Right atrium auricular region (tissue), 2 donors: ENCODE data around the gene TPGS2. TPM values are rescaled to one million over a fixed set of nuclear protein-coding genes. Genes with fewer than 3 reads are reported as not detected.
"Not testable (repeated sequence)": the region's sequence is repeated elsewhere in the genome, so short reads cannot be mapped to it uniquely, and the experiment has no call there.

Experiments
- DNase-seq: peaks from one replicate; pipeline ENCODE4 v3.0.0-alpha.2; 2019; ENCODE audit warnings: low spot score
- H3K27ac ChIP-seq, 2 donors: fragments of 200-600 bp; sonication (generic); 1 replicate in 1 of 2; 2 replicates in 1 of 2; pipeline ENCODE4 v1.5.1; 2016 to 2019
- H3K27me3 ChIP-seq, 2 donors: fragments of 200-600 bp; sonication (generic); one replicate each; pipeline versions ENCODE4 v1.5.1 to v1.6.0; 2017 to 2019
- H3K36me3 ChIP-seq: fragments of 200-600 bp; sonication (generic); one replicate; pipeline ENCODE4 v1.5.1; 2016
- H3K4me1 ChIP-seq, 2 donors: fragments of 200-600 bp; sonication (generic); one replicate each; pipeline versions ENCODE4 v1.5.1 to v1.6.0; 2017 to 2019
- H3K4me3 ChIP-seq, 2 donors: fragments of 200-600 bp; sonication (generic); 1 replicate in 1 of 2; 2 replicates in 1 of 2; pipeline ENCODE4 v1.5.1; 2017 to 2019; ENCODE audit warnings: mild to moderate bottlenecking in 1 of 2, moderate library complexity in 1 of 2
- H3K9me3 ChIP-seq, 2 donors: fragments of 200-600 bp; sonication (generic); one replicate each; pipeline ENCODE4 v1.5.1; 2019
- total RNA-seq, 2 donors: library from RNA; depleted of rRNA; stranded (reverse); fragments of >200 nt; gene quantifications; one replicate each; pipeline ENCODE4 v1.1.0, GENCODE V29; 2016
- TF ChIP-seq, protein P1 (sequence below), 2 donors: fragments of 200-600 bp; sonication (generic); IDR thresholded peaks; one replicate each; pipeline ENCODE4 v1.5.1; 2019; ENCODE audit warnings: antibody characterized with exemption in 2 of 2

The TPGS2 gene, protein sequence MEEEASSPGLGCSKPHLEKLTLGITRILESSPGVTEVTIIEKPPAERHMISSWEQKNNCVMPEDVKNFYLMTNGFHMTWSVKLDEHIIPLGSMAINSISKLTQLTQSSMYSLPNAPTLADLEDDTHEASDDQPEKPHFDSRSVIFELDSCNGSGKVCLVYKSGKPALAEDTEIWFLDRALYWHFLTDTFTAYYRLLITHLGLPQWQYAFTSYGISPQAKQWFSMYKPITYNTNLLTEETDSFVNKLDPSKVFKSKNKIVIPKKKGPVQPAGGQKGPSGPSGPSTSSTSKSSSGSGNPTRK
- 100 to 1,000 TPM in 1 of 2 donors, 10 to 100 TPM in 1; 93.1 to 102 TPM for total RNA-seq

DNA sequence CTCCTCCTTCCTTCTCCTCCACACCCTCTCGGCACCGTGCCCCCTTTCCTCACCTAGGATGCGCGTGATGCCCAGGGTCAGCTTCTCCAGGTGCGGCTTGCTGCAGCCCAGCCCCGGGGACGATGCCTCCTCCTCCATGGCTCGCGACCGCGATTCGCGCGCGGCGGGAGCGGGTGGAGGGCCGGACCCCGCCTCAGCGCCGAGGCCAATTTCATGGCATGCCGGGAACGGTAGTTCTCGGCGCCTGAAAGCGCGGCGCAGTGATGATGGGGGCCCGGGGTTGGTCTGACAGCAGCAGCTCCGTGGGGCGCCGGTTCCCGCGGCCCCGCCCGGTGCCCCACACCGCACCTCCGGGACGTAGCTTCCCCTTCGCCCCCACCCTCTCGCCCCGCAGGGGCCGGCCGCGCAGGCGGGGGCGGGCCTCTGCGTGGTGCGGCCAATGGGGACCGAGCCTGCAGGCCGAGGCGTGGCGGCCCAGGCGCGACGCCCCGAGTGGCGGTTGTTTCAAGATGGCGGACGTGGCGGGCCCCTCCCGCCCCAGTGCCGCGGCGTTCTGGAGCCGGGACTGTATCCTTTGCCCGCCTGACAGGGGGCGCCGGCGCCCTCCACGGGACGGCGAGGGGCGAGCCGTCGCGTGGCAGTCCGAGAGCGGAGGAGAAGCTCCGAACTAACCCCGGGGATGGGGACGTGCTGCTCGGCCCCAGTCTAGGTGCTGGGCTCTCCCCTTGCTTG is at the start of gene TPGS2, which contains the start of gene KIAA1328:
Gene TPGS2 (minus strand): TSS at position 373 of the 732 bp plus-strand sequence. CDS start 235 bp downstream, at position 138.
Gene KIAA1328 (plus strand): TSS at position 498 of the 732 bp plus-strand sequence. CDS start 12 bp downstream, at position 510.
- H3K27me3 ChIP-seq = no peaks in the 10 kb centered on the region
- peak within 1 kb of the TSS; percentile 89 to 90 for H3K27ac ChIP-seq
- DNase-seq = peak; percentile 85
- TF ChIP-seq, protein P1, sequence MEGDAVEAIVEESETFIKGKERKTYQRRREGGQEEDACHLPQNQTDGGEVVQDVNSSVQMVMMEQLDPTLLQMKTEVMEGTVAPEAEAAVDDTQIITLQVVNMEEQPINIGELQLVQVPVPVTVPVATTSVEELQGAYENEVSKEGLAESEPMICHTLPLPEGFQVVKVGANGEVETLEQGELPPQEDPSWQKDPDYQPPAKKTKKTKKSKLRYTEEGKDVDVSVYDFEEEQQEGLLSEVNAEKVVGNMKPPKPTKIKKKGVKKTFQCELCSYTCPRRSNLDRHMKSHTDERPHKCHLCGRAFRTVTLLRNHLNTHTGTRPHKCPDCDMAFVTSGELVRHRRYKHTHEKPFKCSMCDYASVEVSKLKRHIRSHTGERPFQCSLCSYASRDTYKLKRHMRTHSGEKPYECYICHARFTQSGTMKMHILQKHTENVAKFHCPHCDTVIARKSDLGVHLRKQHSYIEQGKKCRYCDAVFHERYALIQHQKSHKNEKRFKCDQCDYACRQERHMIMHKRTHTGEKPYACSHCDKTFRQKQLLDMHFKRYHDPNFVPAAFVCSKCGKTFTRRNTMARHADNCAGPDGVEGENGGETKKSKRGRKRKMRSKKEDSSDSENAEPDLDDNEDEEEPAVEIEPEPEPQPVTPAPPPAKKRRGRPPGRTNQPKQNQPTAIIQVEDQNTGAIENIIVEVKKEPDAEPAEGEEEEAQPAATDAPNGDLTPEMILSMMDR (IDR thresholded peaks at IDR 0.05) = peak in 1 of 2 donors; percentile 59
- H3K9me3 ChIP-seq = no peaks in the 10 kb centered on the region
- peak within 1 kb of the TSS; percentile 94 for H3K4me3 ChIP-seq
- H3K36me3 ChIP-seq = no peaks in the 10 kb centered on the region
- peaks cover 0 to 21% of the 10 kb centered on the region in 2 donors for H3K4me1 ChIP-seq

DNA sequence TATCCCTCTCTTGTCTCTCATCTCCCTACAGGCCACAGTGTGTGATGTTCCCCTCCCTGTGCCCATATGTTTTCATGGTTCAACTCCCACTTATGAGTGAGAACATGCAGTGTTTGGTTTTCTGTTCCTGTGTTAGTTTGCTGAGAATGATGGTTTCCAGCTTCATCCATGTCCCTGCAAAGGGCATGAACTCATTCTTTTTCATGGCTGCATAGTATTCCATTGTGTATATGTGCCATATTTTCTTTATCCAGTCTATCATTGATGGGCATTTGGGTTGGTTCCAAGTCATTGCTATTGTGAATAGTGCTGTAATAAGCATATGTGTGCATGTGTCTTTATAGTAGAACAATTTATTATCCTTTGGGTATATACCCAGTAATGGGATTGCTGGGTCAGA is 45.0 kb upstream of the TPGS2 start:
- not testable (repeated sequence) for DNase-seq, H3K36me3 ChIP-seq, H3K27me3 ChIP-seq

DNA sequence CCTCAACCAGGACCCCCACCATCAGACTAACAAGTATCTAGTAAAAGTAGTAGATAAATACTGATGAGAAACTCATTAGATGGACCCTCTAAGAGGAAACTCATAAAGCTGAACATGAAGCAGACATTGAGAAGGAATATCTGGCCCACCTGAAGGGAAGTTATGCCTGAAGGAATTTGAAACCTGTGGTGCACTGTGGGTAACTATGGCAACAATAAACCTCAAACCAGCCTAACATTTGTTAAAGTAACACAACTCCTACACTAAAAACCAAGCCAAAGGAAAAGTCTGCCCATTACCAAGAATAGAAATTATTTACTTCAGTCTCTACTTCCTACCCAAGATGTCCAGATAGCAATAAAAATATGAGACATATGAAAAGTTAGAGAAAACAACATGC is 43.5 kb upstream of the TPGS2 start:
- peaks cover 0 to 6% of the 10 kb centered on the region in 2 donors for H3K9me3 ChIP-seq
- no peaks in the 10 kb centered on the region for H3K27me3 ChIP-seq
- no peak overlapping the region for H3K4me3 ChIP-seq
- H3K27ac ChIP-seq = no peak overlapping the region
- no peaks in the 10 kb centered on the region for H3K4me1 ChIP-seq
- no peaks in the 10 kb centered on the region for H3K36me3 ChIP-seq
- TF ChIP-seq, protein P1 (IDR thresholded peaks at IDR 0.05) = no peak
- no peak for DNase-seq

More for the DNA sequence above, 45.0 kb upstream of the TPGS2 start:
- H3K27ac ChIP-seq, H3K9me3 ChIP-seq, H3K4me3 ChIP-seq, H3K4me1 ChIP-seq: not testable (repeated sequence)

DNA sequence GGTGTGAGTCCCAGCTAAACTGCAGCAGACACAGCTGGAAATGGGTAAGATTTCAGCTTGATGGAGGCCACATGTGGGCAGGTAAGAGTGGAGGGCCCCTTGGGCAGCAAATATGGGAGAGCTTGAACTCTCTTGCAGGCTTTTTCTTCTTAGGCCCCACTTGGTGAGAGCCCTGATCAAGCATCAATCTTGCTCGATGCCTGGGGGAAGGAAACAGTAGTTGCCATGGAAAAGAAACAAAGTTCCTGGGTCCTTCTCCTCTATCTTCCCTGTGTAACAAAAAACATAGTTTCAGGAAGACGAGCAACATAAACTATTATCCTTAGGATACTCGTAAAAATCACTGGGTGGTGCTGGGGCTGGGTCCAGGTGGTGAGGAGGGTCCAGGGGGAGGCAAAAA is 43.0 kb upstream of the TPGS2 start:
- no peaks in the 10 kb centered on the region for H3K4me1 ChIP-seq
- H3K27me3 ChIP-seq = no peaks in the 10 kb centered on the region
- TF ChIP-seq, protein P1 (IDR thresholded peaks at IDR 0.05) = no peak
- no peak overlapping the region for H3K27ac ChIP-seq
- DNase-seq = no peak
- H3K4me3 ChIP-seq = no peak overlapping the region
- no peaks in the 10 kb centered on the region for H3K36me3 ChIP-seq
- peaks cover 0 to 6% of the 10 kb centered on the region in 2 donors for H3K9me3 ChIP-seq

DNA sequence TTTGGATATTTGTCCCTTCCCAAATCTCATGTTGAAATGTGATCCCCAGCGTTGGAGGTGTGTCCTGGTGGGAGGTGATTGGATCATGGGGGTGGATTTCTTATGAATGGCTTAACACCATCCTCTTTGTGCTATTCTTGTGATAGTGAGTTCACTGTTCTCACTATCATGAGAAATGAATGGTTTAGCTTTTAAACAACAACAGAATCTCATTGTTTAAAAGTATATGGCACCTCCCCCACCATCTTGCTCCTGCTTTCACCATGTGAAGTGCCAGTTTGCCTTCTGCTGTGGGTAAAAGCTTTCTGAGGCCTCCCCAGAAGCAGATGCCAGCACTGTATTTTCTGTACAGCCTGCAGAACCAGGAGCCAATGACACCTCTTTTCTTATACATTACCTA is 38.3 kb upstream of the TPGS2 start:
- DNase-seq = no peak
- H3K27me3 ChIP-seq = no peaks in the 10 kb centered on the region
- H3K36me3 ChIP-seq = no peaks in the 10 kb centered on the region
- H3K27ac ChIP-seq = no peak overlapping the region
- TF ChIP-seq, protein P1 (IDR thresholded peaks at IDR 0.05) = no peak
- H3K9me3 ChIP-seq = no peaks in the 10 kb centered on the region
- H3K4me1 ChIP-seq = no peaks in the 10 kb centered on the region
- H3K4me3 ChIP-seq = no peak overlapping the region

DNA sequence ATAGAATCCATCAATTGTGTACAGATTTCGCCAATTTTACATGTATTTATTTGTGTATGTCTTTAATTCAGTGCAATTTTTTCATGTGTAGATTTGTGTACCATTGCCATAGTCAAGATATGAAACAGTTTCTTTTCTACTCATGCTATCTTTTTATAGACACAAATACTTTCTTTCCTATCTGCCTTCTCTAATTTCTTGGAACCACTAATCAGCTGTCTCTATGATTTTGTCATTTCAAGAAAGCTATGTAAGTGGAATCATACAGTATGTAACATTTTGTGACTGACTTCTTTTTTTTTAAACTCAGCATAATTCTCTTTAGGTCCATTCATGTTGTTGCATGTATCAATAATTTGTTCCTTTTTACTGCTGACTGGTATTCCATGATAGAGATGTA is 33.4 kb upstream of the TPGS2 start:
- Histone ChIP-seq H3K36me3 (no peaks in the 10 kb centered on the region), H3K4me1 (peaks cover 0 to 1% of the 10 kb centered on the region in 2 donors), H3K27ac (no peak overlapping the region), H3K4me3 (no peak overlapping the region), H3K27me3 (no peaks in the 10 kb centered on the region), H3K9me3 (no peaks in the 10 kb centered on the region)
- TF ChIP-seq, protein P1 (IDR thresholded peaks at IDR 0.05) = no peak
- no peak for DNase-seq
